Stimulated activated naive CD8-positive, alpha-beta T cell treated with anti-CD3 and anti-CD28 coated beads, Interleukin-15, amount 100 ng/mL, for 72 hours (primary cell): ENCODE measurements around the gene MAGEH1.
"Not testable (repeated sequence)": the region's sequence is repeated elsewhere in the genome, so short reads cannot be mapped to it uniquely, and the experiment has no call there.

Experiments
- ATAC-seq: fragments of 150-1000 bp; cut with Tn5 transposase; 2 replicates; pipeline ENCODE4 v1.10.0; 2021; ENCODE audit warnings: mild to moderate bottlenecking, moderate library complexity
- DNase-seq, 2 donors: peaks; one replicate each; pipeline ENCODE4 v3.0.0; 2021 to 2022
- H3K27ac Mint-ChIP-seq, 2 donors: one replicate each; pipeline ENCODE4 v1.8.0; 2022; ENCODE audit warnings: mild to moderate bottlenecking in 2 of 2, mixed read lengths in 2 of 2, moderate library complexity in 2 of 2
- H3K27me3 Mint-ChIP-seq: one replicate; pipeline ENCODE4 v1.8.0; 2022; ENCODE audit warnings: mixed read lengths
- H3K4me1 Mint-ChIP-seq: one replicate; pipeline ENCODE4 v1.8.0; 2022; ENCODE audit warnings: mild to moderate bottlenecking, mixed read lengths
- H3K4me3 Mint-ChIP-seq, 2 donors: one replicate each; pipeline ENCODE4 v1.8.0; 2022; ENCODE audit warnings: mild to moderate bottlenecking in 2 of 2, mixed read lengths in 2 of 2, moderate library complexity in 1 of 2
- H3K9me3 Mint-ChIP-seq, 2 donors: one replicate each; pipeline ENCODE4 v1.8.0; 2022; ENCODE audit warnings: mixed read lengths in 2 of 2

The MAGEH1 gene, protein sequence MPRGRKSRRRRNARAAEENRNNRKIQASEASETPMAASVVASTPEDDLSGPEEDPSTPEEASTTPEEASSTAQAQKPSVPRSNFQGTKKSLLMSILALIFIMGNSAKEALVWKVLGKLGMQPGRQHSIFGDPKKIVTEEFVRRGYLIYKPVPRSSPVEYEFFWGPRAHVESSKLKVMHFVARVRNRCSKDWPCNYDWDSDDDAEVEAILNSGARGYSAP

GRCh38 chrX:55451990-55452832, at the start of gene MAGEH1:
MAGEH1 (plus strand) TSS chrX:55452127; CDS start chrX:55452375, 248 bp downstream.
- Mint-ChIP-seq H3K27ac (peak within 1 kb of the TSS; percentile 92 to 95), H3K27me3 (no peaks in the 10 kb centered on the region), H3K9me3 (no peaks in the 10 kb centered on the region), H3K4me3 (peak within 1 kb of the TSS; percentile 89 to 94), H3K4me1 (peaks cover 8% of the 10 kb centered on the region)
- ATAC-seq (peak; percentile 95), DNase-seq (peak; percentile 54 to 78)

DNA sequence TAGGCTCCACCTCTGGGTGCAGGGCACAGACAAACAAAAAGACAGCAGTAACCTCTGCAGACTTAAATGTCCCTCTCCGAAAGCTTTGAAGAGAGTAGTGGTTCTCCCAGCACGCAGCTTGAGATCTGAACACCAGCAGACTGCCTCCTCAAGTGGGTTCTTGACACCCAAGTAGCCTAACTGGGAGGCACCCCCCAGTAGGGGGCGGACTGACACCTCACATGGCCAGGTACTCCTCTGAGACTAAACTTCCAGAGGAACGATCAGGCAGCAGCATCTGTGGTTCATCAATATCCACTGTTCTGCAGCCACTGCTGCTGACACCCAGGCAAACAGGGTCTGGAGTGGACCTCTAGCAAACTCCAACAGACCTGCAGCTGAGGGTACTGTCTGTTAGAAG, 24.8 kb upstream of the MAGEH1 start:
- H3K27me3 Mint-ChIP-seq, ATAC-seq, H3K4me1 Mint-ChIP-seq, H3K9me3 Mint-ChIP-seq, H3K27ac Mint-ChIP-seq, H3K4me3 Mint-ChIP-seq: not testable (repeated sequence)
- peak in 1 of 2 donors; percentile 10 for DNase-seq

DNA sequence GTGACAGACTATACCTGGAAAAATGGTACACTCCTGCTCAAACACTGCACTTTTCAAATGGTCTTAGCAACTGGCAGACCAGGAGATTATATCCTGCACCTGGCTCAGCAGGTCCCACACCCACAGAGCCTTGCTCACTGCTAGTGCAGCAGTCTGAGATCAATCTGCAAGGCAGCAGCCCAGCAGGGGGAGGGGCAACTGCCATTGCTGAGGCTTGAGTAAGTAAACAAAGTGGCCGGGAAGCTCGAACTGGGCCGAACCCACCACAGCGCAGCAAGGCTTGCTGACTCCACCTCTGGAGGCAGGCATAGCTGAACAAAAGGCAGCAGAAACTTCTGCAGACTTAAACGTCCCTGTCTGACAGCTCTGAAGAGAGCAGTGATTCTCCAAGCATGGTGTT, 8.5 kb upstream of the MAGEH1 start:
- not testable (repeated sequence) for H3K4me1 Mint-ChIP-seq, DNase-seq, H3K4me3 Mint-ChIP-seq, H3K27me3 Mint-ChIP-seq, H3K27ac Mint-ChIP-seq, H3K9me3 Mint-ChIP-seq, ATAC-seq

- H3K4me1 Mint-ChIP-seq: peaks cover 8% of the 10 kb centered on the region
- peak overlapping the region in 1 of 2 donors; percentile 50 for H3K27ac Mint-ChIP-seq
- H3K9me3 Mint-ChIP-seq: no peaks in the 10 kb centered on the region
- no peak overlapping the region for H3K4me3 Mint-ChIP-seq
- no peak for DNase-seq
- no peak for ATAC-seq
- no peaks in the 10 kb centered on the region for H3K27me3 Mint-ChIP-seq
These were observed 1.7 kb upstream of the MAGEH1 start for GRCh38 chrX:55450259-55450658.

DNA sequence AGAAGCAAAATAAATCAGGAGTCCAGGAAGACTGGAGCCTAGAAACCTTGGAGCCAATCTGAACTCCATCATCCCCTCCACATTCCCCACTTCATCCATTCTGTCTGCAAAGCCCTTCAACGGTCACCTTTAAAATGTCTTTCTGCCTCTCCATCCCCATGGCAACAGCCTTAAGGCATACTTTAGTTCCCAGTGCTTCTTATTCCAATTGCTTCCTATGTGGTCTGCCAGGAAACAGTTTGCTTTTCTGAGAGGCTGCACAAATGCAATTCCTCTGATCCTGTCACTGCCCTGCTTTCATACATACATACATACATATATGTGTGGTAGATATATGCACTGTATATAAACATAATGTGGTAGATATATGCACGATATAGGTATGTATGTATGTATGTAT, 786 bp upstream of the MAGEH1 start:
- Mint-ChIP-seq H3K27ac (peak overlapping the region in 1 of 2 donors; percentile 92), H3K4me1 (peaks cover 8% of the 10 kb centered on the region), H3K9me3 (no peaks in the 10 kb centered on the region), H3K27me3 (no peaks in the 10 kb centered on the region), H3K4me3 (peak overlapping the region in 1 of 2 donors; percentile 94)
- ATAC-seq (no peak), DNase-seq (no peak)

GRCh38 chrX:55451626-55451989, 319 bp upstream of the MAGEH1 start:
- no peaks in the 10 kb centered on the region for H3K27me3 Mint-ChIP-seq
- peak overlapping the region; percentile 89 to 94 for H3K4me3 Mint-ChIP-seq
- peak; percentile 47 for ATAC-seq
- H3K27ac Mint-ChIP-seq: peak overlapping the region; percentile 92 to 95
- DNase-seq: peak in 1 of 2 donors; percentile 8
- H3K4me1 Mint-ChIP-seq: peaks cover 8% of the 10 kb centered on the region
- H3K9me3 Mint-ChIP-seq: no peaks in the 10 kb centered on the region

- Mint-ChIP-seq H3K9me3 (no peaks in the 10 kb centered on the region), H3K4me3 (peak overlapping the region; percentile 89 to 94), H3K27ac (peak overlapping the region; percentile 92 to 95), H3K27me3 (no peaks in the 10 kb centered on the region), H3K4me1 (peaks cover 8% of the 10 kb centered on the region)
- ATAC-seq (peak; percentile 18), DNase-seq (peak in 1 of 2 donors; percentile 9)
These were observed 852 bp downstream of the MAGEH1 start for GRCh38 chrX:55452833-55453124.

DNA sequence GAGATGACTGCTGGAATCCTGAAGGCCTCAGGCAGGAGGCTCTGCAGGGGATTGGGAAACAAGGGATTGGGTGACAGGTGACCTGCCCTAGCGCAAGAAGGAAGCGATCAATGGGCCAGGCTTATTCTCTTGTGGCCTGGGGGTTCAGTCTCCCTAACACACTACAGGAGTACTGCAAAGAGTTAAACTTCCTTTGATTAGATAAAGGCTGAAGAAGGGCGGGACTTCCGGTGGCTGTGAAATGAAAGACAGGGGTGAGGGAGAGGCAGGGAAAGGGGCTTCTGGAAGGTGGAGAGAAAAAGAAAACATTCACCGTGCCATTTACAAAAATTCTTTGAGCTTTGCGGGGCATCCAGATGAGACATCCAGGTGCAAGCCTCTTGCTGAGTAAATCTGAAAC, 3.8 kb downstream of the MAGEH1 start:
- not testable (repeated sequence) for H3K27ac Mint-ChIP-seq, DNase-seq, H3K4me1 Mint-ChIP-seq, H3K4me3 Mint-ChIP-seq, H3K9me3 Mint-ChIP-seq, H3K27me3 Mint-ChIP-seq, ATAC-seq

GRCh38 chrX:55459426-55459825, 7.5 kb downstream of the MAGEH1 start:
- H3K4me1 Mint-ChIP-seq, H3K4me3 Mint-ChIP-seq, H3K27ac Mint-ChIP-seq, H3K27me3 Mint-ChIP-seq, ATAC-seq, DNase-seq, H3K9me3 Mint-ChIP-seq: not testable (repeated sequence)

- not testable (repeated sequence) for H3K4me1 Mint-ChIP-seq, H3K9me3 Mint-ChIP-seq, H3K27me3 Mint-ChIP-seq, H3K4me3 Mint-ChIP-seq, DNase-seq, H3K27ac Mint-ChIP-seq
- ATAC-seq: peak; percentile 62
These were observed 8.0 kb downstream of the MAGEH1 start for GRCh38 chrX:55459926-55460325.

DNA sequence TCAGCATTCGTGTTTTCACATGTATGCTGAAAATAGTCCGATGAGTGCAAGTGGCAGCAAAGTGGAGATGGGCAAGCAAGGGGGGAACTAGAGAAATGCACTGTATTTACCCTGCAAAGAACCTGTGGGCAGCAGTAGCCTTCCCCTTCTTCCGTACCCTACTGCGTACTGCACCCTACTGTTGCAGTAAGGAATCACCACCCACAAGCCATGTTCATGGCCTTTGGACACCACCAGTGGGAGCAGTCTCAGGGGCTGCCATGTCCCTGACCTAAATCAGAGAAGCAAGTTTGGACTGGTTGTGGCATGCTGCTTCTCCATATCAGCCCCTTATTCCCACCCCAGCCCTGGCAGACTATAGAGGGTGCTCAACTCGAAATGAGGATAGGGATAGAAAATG, 12.1 kb downstream of the MAGEH1 start:
- H3K9me3 Mint-ChIP-seq, H3K4me1 Mint-ChIP-seq, H3K27me3 Mint-ChIP-seq, H3K4me3 Mint-ChIP-seq, DNase-seq, H3K27ac Mint-ChIP-seq: not testable (repeated sequence)
- peak; percentile 74 for ATAC-seq

- ATAC-seq, H3K4me1 Mint-ChIP-seq, H3K9me3 Mint-ChIP-seq, H3K27ac Mint-ChIP-seq, DNase-seq, H3K4me3 Mint-ChIP-seq, H3K27me3 Mint-ChIP-seq: not testable (repeated sequence)
These were observed 13.2 kb downstream of the MAGEH1 start for GRCh38 chrX:55465108-55465507.

DNA sequence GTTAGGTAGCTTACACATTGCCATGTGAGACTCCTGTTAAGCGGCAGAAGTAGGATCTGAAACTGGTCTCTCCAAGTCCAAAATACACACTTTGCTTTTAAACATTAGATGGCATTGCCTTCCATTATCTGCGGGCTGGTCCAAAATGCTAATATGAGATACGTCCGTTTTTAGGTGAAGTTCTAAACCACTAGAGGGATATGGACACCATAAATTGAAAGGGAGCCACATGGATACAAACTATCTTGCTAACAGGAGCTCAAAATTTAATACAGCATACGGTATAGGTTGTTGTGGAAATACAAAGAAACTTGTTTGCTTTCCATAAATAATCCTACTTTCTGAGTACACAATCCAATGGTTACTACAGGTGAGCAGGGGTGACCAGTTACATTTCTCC, 13.9 kb downstream of the MAGEH1 start:
- not testable (repeated sequence) for ATAC-seq, H3K27ac Mint-ChIP-seq, H3K4me3 Mint-ChIP-seq, H3K9me3 Mint-ChIP-seq, H3K4me1 Mint-ChIP-seq, DNase-seq, H3K27me3 Mint-ChIP-seq

- not testable (repeated sequence) for H3K4me3 Mint-ChIP-seq, ATAC-seq, H3K27me3 Mint-ChIP-seq, H3K27ac Mint-ChIP-seq, H3K9me3 Mint-ChIP-seq, DNase-seq, H3K4me1 Mint-ChIP-seq
These were observed 28.0 kb downstream of the MAGEH1 start for GRCh38 chrX:55479956-55480355.

DNA sequence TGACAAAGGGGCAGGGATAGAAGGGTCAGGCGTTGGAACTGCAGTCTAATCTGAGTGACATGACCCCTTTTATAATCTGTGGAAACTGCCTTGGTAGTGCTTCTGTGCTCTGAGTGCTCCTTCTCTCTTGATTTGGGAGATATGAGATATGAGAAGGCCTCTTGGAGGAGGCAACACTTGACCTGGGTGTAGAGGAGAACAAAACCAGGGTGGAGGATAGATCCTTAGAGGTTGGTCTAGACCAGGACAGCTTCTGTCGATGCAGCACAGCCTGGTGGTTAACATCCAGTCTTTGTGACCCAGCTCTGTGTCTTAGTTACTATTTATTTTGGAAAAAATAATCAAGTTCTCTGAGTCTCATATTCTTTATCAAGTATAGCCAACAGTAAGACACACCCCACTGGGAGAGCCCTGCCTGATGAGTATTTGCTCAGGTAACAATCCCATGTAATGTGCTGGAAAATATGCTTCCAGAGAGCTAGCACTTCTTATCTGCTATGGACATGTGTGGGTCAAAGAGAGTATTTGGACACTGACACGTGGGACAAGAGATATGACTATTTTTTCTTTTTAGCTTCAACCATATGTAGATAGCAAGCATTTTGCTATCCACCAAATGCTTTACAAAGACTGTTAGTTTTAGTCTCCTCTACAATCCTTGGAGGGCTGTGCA, 28.6 kb downstream of the MAGEH1 start:
- H3K4me1 Mint-ChIP-seq: no peaks in the 10 kb centered on the region
- H3K4me3 Mint-ChIP-seq: no peak overlapping the region
- no peaks in the 10 kb centered on the region for H3K27me3 Mint-ChIP-seq
- no peak for ATAC-seq
- no peaks in the 10 kb centered on the region for H3K9me3 Mint-ChIP-seq
- DNase-seq: no peak
- no peak overlapping the region for H3K27ac Mint-ChIP-seq

- Mint-ChIP-seq H3K27me3 (no peaks in the 10 kb centered on the region), H3K4me1 (peaks cover 5% of the 10 kb centered on the region), H3K9me3 (no peaks in the 10 kb centered on the region), H3K4me3 (no peak overlapping the region), H3K27ac (no peak overlapping the region)
- no peak for DNase-seq
- no peak for ATAC-seq
These were observed 33.0 kb downstream of the MAGEH1 start for GRCh38 chrX:55484948-55485347.
